ENCODE data around the gene FYCO1. TPM values are rescaled to one million over a fixed set of nuclear protein-coding genes. Genes with fewer than 3 reads are reported as not detected.

Gene FYCO1
- total and polyA plus RNA-seq, 2 of the 8 experiments (the other 6 are each of a cell fraction or from before 2014, with no cell fraction given) = 4.8 to 10.8 TPM

- TF ChIP-seq YY1 (IDR thresholded peaks at IDR 0.05; ENCODE audit: low read depth, low read length) = no peak
Observed at GRCh38 chr3:45905755-45906154, 89.9 kb downstream of the FYCO1 start (continued).
